GM23248 (cell line): ENCODE measurements around the gene SCN7A.

Source experiments
- EZH2 ChIP-seq: fragments of 200-600 bp; sonication (generic); IDR thresholded peaks from 2 replicates; pipeline ENCODE4 v1.6.1; 2018; ENCODE audit warnings: antibody characterized with exemption, mild to moderate bottlenecking; ENCODE audit not compliant: insufficient read depth, poor library complexity, severe bottlenecking
- EZH2phosphoT487 ChIP-seq: fragments of 200-600 bp; sonication (generic); IDR thresholded peaks from 2 replicates; pipeline ENCODE4 v1.6.1; 2018; ENCODE audit warnings: antibody characterized with exemption, moderate library complexity, mild to moderate bottlenecking, low read depth; ENCODE audit not compliant: insufficient read depth

DNA sequence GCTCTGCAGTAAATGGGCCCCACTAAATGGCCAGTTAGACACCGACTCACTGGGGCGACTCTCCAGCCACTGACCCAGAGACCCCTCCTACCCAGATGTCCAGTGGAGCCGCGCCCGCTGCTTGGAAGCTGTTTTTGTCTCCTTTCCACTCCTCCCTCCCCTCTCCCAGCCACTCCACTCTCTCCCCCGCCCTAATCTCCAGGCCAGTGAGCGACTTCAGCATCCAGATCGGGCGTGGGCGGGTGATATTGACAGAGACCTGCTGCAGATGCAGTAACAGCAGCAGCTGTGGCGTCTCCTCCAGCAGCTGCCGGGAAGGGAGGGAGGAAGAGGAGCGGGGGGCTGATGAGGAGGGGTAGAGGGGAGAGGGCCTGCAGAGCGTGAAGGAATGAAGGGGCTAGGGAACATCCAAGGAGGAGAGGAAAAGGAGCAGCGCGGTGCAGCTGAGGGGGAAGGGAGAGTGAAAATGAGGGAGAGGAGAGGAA is at the start of gene SCN7A:
- TF ChIP-seq EZH2 (no peak), EZH2phosphoT487 (no peak)
